ENCODE results near the gene RAB36. TPM values are rescaled to one million over a fixed set of nuclear protein-coding genes. Genes with fewer than 3 reads are reported as not detected.

RAB36 gene
- total RNA-seq, 2 experiments from 2014 or later = 0.77 to 0.87 TPM

- Mint-ChIP-seq H3K4me1 (ENCODE audit: low read depth) (peaks cover 66% of the 10 kb centered on the region), H3K36me3 (ENCODE audit: low read depth) (peaks cover 20% of the 10 kb centered on the region), H3K4me3 (peak overlapping the region; percentile 99), H3K27ac (peak overlapping the region; percentile 84), H3K9me3 (no peaks in the 10 kb centered on the region), H3K27me3 (no peaks in the 10 kb centered on the region)
- TF ChIP-seq CTCF (IDR thresholded peaks at IDR 0.05) = no peak
- POLR2A ChIA-PET = interaction anchor here (2.2 kb wide), 1 partner anchor 34 kb away, joined by 4 read pairs; no protein-coding TSS in a partner anchor
- Histone ChIP-seq H3K27me3 (ENCODE audit: control insufficient read depth in 1 of 2, insufficient read depth in 2 of 2, low read length in 2 of 2) (no peaks in the 10 kb centered on the region), H3K4me1 (ENCODE audit: insufficient read depth, low read length) (peaks cover 81% of the 10 kb centered on the region), H3K27ac (ENCODE audit: low read depth in 1 of 2, low read length in 2 of 2) (peak overlapping the region; percentile 30 to 35), H3K36me3 (ENCODE audit: insufficient read depth, low read length) (no peaks in the 10 kb centered on the region), H3K4me3 (ENCODE audit: low read length) (peak overlapping the region; percentile 82), H3K9me3 (ENCODE audit: control insufficient read depth in 1 of 2, insufficient read depth in 1 of 2, low read length in 2 of 2) (no peaks in the 10 kb centered on the region)
- ATAC-seq (ENCODE audit: poor library complexity) (peak; percentile 16), DNase-seq (peak in 9 of 14 experiments; percentile 21 to 79 (median 42))
- intact Hi-C loops (cut with DNase I, micrococcal nuclease) = loop anchor here (1.0 to 5.0 kb wide), 4 partner anchors 35 to 355 kb away; partner anchors contain the start of gene RSPH14 (in 1 of the 2)
- CTCF ChIA-PET = interaction anchor here (1.2 to 1.9 kb wide), 3 partner anchors 9 to 108 kb away, joined by 4 to 6 read pairs (median 6); no protein-coding TSS in a partner anchor
These were observed 37.2 kb downstream of the RAB36 start for GRCh38 chr22:23182309-23183060.

GRCh38 chr22:23183061-23183698 is 37.9 kb downstream of the RAB36 start:
- no peak for DNase-seq
- POLR2A ChIA-PET = interaction anchor here (0.9 to 1.4 kb wide), 3 partner anchors 33 to 60 kb away, joined by 3 to 4 read pairs (median 4); no protein-coding TSS in a partner anchor

More at GRCh38 chr22:23183061-23183698, 37.9 kb downstream of the RAB36 start:
- H3K4me3 ChIP-seq (ENCODE audit: low read length) = peak overlapping the region; percentile 82
- Mint-ChIP-seq H3K27me3 (no peaks in the 10 kb centered on the region), H3K9me3 (no peaks in the 10 kb centered on the region), H3K4me1 (ENCODE audit: low read depth) (peaks cover 73% of the 10 kb centered on the region), H3K4me3 (peak overlapping the region; percentile 99), H3K36me3 (ENCODE audit: low read depth) (peaks cover 26% of the 10 kb centered on the region), H3K27ac (peak overlapping the region; percentile 84)
- ATAC-seq (ENCODE audit: poor library complexity) = no peak
- TF ChIP-seq CTCF (IDR thresholded peaks at IDR 0.05) = no peak
- peak overlapping the region; percentile 30 to 36 for H3K27ac ChIP-seq (ENCODE audit: low read depth in 1 of 2, low read length in 2 of 2)
- no peaks in the 10 kb centered on the region for H3K27me3 ChIP-seq (ENCODE audit: control insufficient read depth in 1 of 2, insufficient read depth in 2 of 2, low read length in 2 of 2)
- intact Hi-C loops (cut with DNase I, micrococcal nuclease) = loop anchor here (5.0 kb wide), 3 partner anchors 34 to 354 kb away; partner anchors contain the start of gene RSPH14 (in 1 of the 2)
- H3K9me3 ChIP-seq (ENCODE audit: control insufficient read depth in 1 of 2, insufficient read depth in 1 of 2, low read length in 2 of 2) = no peaks in the 10 kb centered on the region
- H3K36me3 ChIP-seq (ENCODE audit: insufficient read depth, low read length) = no peaks in the 10 kb centered on the region
- peaks cover 83% of the 10 kb centered on the region for H3K4me1 ChIP-seq (ENCODE audit: insufficient read depth, low read length)
- CTCF ChIA-PET = interaction anchor here (1.2 to 1.9 kb wide), 4 partner anchors 10 to 107 kb away, joined by 4 to 6 read pairs (median 5); no protein-coding TSS in a partner anchor

Measured in CD4-positive, alpha-beta T cell (primary cell).